Stimulated activated naive B cell treated with anti-CD40 and anti-IgM and Interleukin-4, amounts not matched to agents 10 μg/mL and 1 μg/mL and 100 μg/mL, for 72 hours (primary cell): ENCODE measurements around the gene ACER3.
A peak's percentile ranks its signal among the peaks of the same experiment; 100 is the strongest.

Experiments used
- ATAC-seq, 2 donors: fragments of 150-1000 bp; cut with Tn5 transposase; replicated peaks; 2 replicates each; pipeline ENCODE4 v1.10.0; 2021; ENCODE audit warnings: moderate library complexity in 1 of 2
- DNase-seq: peaks from one replicate; pipeline ENCODE4 v3.0.0; 2021
- H3K27ac Mint-ChIP-seq: one replicate; pipeline ENCODE4 v1.8.0; 2022; ENCODE audit warnings: mild to moderate bottlenecking, mixed read lengths
- H3K27me3 Mint-ChIP-seq, 2 donors: one replicate each; pipeline ENCODE4 v1.8.0; 2022; ENCODE audit warnings: mixed read lengths in 2 of 2
- H3K36me3 Mint-ChIP-seq, 2 donors: one replicate each; pipeline ENCODE4 v1.8.0; 2022; ENCODE audit warnings: mixed read lengths in 2 of 2, mild to moderate bottlenecking in 1 of 2
- H3K4me1 Mint-ChIP-seq, 2 donors: one replicate each; pipeline ENCODE4 v1.8.0; 2022; ENCODE audit warnings: mixed read lengths in 2 of 2, mild to moderate bottlenecking in 1 of 2
- H3K4me3 Mint-ChIP-seq, 2 donors: one replicate each; pipeline ENCODE4 v1.8.0; 2022; ENCODE audit warnings: mild to moderate bottlenecking in 2 of 2, mixed read lengths in 2 of 2, moderate library complexity in 1 of 2
- H3K9me3 Mint-ChIP-seq, 2 donors: one replicate each; pipeline ENCODE4 v1.8.0; 2022; ENCODE audit warnings: mixed read lengths in 2 of 2, mild to moderate bottlenecking in 1 of 2

The ACER3 gene

DNA sequence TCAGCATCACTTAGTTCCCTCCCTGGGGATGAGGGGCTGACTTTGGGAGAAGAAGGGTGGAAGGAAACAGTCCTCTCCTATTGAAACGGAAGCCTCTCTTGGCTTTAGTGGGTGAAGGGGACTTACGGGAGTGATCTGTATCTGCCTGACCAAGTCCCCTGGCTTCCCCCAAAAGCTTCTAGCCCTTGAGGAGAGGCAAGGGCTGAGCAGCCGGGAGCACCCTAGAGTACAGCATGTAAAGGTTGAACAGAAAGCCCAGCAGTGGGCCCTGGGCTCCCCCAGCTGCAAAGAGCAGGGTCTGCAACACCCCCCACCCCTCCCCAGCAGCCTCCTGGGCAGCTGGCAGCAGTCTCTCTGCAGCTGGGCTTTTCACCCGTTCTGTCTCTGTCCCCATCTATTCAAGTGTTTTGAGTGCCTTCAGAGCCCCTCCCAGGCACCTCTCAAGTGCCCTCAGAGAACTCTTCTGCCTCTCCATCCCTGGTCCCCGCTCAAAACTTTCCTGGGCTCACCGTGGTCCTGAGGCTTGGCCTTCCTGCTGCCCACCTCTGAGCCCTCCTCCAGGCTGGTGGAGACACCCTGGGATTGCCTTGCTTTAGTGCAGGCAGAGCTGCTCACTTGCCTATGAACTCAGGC is 208.7 kb downstream of the ACER3 start:
- no peak overlapping the region for H3K27ac Mint-ChIP-seq
- no peaks in the 10 kb centered on the region for H3K9me3 Mint-ChIP-seq
- no peak for ATAC-seq
- H3K4me3 Mint-ChIP-seq, result no peak overlapping the region
- H3K4me1 Mint-ChIP-seq, result peaks cover 15 to 22% of the 10 kb centered on the region in 2 donors
- H3K36me3 Mint-ChIP-seq, result no peaks in the 10 kb centered on the region
- DNase-seq, result no peak
- H3K27me3 Mint-ChIP-seq, result peaks cover 0 to 12% of the 10 kb centered on the region in 2 donors

DNA sequence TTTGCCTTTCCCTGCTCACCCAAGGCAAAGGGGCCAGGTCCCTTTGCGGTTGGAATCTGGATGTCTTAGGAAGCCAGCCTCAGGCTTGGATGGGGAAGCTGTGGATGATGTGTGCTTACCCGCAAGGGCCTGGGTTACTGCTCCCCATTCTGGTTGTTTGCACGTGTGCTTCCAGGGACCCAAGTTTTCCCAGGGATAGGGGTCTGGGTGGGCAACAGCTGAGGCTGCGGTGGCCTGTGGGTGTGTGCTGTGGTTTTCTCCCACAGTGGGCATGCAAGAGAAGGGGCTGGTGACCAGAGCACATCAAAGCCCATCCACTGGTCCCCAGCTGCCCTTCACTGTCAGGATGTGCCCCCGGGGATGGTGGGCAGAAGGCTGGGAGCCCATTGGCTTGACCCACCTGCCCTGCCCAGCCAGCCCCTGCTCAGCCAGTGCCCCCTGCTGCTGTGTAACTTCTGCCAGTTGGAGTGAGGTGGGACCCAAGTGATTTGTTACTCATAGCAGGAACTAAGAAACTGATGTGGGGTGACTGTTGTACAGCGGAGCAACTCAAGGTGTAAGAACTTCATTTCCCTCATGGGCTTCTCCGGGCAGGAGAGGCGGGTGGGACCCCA is 209.4 kb downstream of the ACER3 start:
- Mint-ChIP-seq H3K4me1 (peaks cover 15 to 22% of the 10 kb centered on the region in 2 donors), H3K4me3 (no peak overlapping the region), H3K36me3 (no peaks in the 10 kb centered on the region), H3K27me3 (peaks cover 0 to 12% of the 10 kb centered on the region in 2 donors), H3K9me3 (no peaks in the 10 kb centered on the region), H3K27ac (no peak overlapping the region)
- ATAC-seq (no peak), DNase-seq (no peak)

DNA sequence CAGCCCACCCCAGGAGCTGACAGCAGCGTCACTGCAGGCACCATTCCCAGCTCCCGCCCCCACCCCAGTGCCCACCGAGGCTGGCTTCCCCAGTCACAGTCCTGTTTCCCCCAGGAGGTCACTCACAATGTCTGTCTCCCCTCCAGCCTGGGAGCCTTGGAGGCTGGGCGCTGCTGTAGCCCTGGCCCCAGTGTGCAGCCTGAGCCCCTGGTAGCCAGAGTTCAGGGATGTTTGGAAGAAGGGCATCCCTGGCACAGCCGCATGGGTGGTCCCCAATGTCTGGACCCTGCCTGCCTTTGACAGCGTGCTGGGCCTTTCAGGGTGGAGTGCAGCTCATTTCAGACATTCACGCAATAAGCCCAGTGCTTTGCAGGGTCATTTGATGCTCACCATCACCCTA is 210.4 kb downstream of the ACER3 start:
- Mint-ChIP-seq H3K9me3 (no peaks in the 10 kb centered on the region), H3K27ac (no peak overlapping the region), H3K36me3 (no peaks in the 10 kb centered on the region)

DNA sequence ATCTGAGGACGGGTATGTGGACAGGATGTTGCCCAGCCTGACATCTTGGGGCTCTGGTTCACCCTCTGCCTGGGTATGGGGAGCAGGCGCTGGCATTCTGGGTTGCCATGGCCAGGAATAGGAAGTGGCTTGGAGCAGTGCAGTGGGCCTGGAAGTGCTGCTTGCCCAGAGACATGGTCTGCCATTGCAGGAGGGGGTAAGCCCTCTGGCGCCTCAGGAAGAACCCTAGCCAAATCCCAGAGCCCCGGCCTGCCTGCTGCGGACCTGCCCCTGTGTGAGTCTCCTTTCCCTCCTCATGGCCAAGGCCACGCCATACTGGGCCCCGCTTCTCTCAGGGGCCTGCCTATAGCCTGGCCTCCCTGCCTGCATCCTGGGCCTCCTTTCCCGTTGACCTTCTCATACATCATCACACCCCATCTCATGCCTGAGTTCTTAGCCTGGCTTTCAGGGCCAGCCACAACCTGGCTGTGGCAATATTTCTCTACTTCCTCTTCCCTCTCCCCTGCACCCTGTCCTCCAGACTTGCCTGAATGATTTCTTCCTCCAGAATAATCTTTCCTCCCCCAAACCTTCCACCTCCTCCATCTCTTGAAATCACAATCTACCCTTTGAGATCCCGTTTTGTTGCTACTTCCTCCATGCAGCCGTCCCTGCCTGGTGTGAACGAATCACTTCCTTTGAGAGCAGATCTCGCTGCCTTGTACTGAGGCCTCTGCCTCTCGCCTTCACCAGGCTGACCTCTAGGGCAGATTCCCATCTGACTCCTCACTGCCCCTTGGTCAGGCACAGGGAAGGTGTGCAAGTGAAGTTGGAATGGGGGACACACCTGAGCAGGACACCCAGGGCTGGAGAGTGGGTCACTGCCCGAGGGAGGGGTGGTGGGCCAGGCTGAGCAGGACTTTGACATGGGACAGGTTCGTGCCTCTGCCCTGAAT is 211.2 kb downstream of the ACER3 start:
- ATAC-seq, result peak in 1 of 2 donors; percentile 29
- H3K27me3 Mint-ChIP-seq, result peaks cover 0 to 12% of the 10 kb centered on the region in 2 donors
- no peaks in the 10 kb centered on the region for H3K36me3 Mint-ChIP-seq
- no peak for DNase-seq
- H3K4me3 Mint-ChIP-seq, result no peak overlapping the region
- H3K4me1 Mint-ChIP-seq, result peaks cover 10 to 15% of the 10 kb centered on the region in 2 donors
- no peaks in the 10 kb centered on the region for H3K9me3 Mint-ChIP-seq
- H3K27ac Mint-ChIP-seq, result no peak overlapping the region

More for the DNA sequence above, 210.4 kb downstream of the ACER3 start:
- Mint-ChIP-seq H3K4me1 (peaks cover 10 to 17% of the 10 kb centered on the region in 2 donors), H3K27me3 (peaks cover 0 to 12% of the 10 kb centered on the region in 2 donors), H3K4me3 (no peak overlapping the region)
- no peak for ATAC-seq
- DNase-seq, result no peak

DNA sequence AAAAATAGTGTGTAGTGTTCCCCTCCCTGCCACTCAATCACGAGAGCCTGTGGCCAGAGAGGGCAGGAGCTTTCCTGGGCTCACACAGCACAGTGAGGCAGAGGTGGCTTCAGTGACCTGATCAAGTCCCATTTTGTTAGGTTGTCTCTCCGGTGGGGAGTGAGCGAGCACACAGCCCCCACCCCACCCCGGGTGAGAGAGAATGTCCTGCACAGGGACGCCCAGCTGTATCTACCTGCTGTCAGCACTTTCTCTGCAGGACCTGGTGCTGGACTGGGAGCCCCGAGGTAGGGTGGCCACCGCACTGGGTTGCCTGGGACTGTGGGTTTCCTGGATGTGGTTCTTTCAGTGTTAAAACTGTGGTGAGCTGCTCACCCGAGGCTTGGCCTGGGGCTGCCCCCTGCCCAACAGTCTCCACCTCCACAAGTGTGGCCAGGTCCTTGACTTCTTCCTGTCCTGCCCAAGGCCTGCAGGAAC is 212.2 kb downstream of the ACER3 start:
- DNase-seq (no peak), ATAC-seq (peak in 1 of 2 donors; percentile 27)
- Mint-ChIP-seq H3K4me1 (peaks cover 9 to 10% of the 10 kb centered on the region in 2 donors), H3K9me3 (no peaks in the 10 kb centered on the region), H3K27ac (no peak overlapping the region), H3K4me3 (no peak overlapping the region), H3K27me3 (peaks cover 0 to 12% of the 10 kb centered on the region in 2 donors), H3K36me3 (no peaks in the 10 kb centered on the region)

DNA sequence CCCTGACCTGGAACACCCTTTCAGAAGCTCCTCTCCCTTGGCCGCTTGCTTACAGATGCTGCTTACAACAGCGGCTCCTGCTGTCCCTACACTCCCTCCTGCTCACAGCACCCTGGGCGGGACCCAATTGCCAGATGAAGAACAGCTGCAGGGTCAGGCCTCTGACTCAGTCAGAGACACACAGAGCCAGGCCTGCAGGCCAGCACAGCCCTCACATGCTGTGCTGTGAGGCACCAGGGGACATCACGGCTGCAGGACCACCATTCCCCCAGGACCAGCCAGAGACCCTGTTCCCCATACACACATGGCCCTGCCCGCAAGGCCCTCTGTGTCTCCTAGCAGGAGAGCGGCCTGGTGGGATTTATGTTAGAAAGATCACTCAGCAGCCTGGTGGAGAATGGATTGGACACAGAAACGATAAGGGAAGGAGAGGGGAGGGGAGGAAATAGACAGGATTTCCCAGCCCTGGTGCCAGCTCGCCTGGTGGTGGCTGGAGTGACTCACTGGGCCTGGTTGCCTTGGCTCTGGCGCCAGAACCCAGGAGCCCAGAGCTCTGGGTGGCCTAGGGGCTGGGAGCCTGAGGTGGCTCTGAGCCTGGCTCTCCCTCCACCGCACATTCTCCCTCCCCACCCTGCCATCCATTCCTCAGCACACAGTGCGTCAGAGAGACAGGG is 212.7 kb downstream of the ACER3 start:
- H3K27me3 Mint-ChIP-seq, result peaks cover 0 to 8% of the 10 kb centered on the region in 2 donors
- H3K27ac Mint-ChIP-seq, result no peak overlapping the region
- peak in 1 of 2 donors; percentile 7 for ATAC-seq
- H3K4me1 Mint-ChIP-seq, result peaks cover 9 to 10% of the 10 kb centered on the region in 2 donors
- H3K4me3 Mint-ChIP-seq, result no peak overlapping the region
- H3K9me3 Mint-ChIP-seq, result peaks cover 2% of the 10 kb centered on the region in 2 donors
- no peaks in the 10 kb centered on the region for H3K36me3 Mint-ChIP-seq
- DNase-seq, result no peak

DNA sequence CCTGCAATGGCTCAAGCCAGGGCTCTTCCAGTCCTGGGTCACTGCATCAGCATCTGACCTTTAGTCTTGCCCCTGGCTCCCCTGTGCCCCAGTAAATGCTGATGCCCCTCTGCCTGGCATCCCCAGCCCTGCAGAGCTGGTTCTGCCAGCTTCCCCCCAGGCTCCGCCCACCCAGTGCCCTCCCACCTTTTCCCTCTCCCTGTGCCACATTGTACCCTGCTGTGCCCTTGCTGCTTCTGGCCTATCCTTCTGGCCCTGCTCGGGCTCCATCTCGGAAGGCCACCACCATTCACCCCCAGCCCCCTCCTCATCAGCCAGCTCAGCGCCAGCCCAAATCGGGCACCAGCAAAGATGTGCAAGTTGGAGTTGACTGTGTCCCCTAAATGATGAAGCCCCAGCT is 213.5 kb downstream of the ACER3 start:
- Mint-ChIP-seq H3K36me3 (no peaks in the 10 kb centered on the region), H3K9me3 (peaks cover 5 to 8% of the 10 kb centered on the region in 2 donors), H3K27me3 (peaks cover 0 to 7% of the 10 kb centered on the region in 2 donors), H3K27ac (no peak overlapping the region), H3K4me3 (no peak overlapping the region), H3K4me1 (peaks cover 9 to 10% of the 10 kb centered on the region in 2 donors)
- DNase-seq (no peak), ATAC-seq (no peak)

DNA sequence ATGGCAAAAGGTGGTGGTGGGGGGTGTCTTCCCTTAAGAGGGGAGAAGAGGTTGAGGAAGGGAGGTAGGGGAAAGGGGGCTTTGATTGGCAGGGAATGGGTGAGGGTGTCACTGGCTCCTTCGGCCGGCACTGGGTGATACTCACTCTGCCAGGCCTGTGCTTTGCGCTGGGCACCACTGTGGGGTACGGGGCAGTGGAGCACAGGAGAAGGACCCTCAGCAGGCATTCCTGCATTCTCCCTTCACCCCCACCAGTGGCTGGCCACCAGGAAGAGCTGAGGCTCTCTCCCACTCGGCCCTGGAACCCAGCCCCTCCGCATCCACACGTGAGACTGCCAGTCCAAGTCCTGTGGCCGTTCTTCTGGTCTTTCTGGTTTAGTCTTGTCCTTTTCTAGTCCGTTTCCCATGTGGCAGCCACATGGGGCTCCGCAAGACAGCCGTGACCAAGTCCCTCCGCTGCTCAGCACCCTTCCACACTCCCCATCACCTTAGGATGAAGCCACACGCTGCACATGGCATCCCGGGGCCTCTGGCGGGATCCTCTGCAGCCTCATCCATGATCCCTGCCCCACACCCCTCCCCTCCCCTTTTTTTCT is 214.0 kb downstream of the ACER3 start:
- no peak overlapping the region for H3K4me3 Mint-ChIP-seq
- DNase-seq (no peak), ATAC-seq (no peak)
- peaks cover 5 to 8% of the 10 kb centered on the region in 2 donors for H3K9me3 Mint-ChIP-seq
- H3K4me1 Mint-ChIP-seq, result peaks cover 9 to 10% of the 10 kb centered on the region in 2 donors
- H3K27me3 Mint-ChIP-seq, result peaks cover 0 to 7% of the 10 kb centered on the region in 2 donors
- no peaks in the 10 kb centered on the region for H3K36me3 Mint-ChIP-seq
- H3K27ac Mint-ChIP-seq, result no peak overlapping the region

DNA sequence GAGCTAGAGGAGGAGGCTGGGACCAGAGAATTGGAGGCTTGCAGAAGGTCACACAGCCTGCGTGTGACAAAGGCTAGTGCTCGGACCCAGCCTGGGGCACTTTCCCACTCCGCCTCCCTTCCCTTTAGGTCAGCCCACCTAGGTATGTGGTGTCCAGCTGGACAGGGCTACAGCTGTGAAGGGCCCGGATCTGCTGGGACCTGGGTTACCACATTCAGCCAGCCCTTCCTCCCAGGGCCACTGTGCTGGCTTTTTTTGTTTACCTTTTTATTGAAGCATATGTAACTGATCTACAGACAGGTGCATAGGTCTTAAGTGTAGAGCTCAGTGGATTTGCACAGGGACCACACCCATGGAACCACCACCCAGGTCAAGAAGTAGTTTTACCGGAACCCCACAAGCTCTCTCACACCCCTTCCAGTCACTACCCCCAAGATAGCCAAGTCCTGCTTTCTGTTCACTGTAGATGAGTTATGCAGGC is 214.7 kb downstream of the ACER3 start:
- Mint-ChIP-seq H3K4me1 (peaks cover 9 to 12% of the 10 kb centered on the region in 2 donors), H3K27me3 (peaks cover 0 to 7% of the 10 kb centered on the region in 2 donors), H3K27ac (no peak overlapping the region), H3K9me3 (peaks cover 5 to 8% of the 10 kb centered on the region in 2 donors), H3K36me3 (no peaks in the 10 kb centered on the region), H3K4me3 (no peak overlapping the region)
- ATAC-seq (no peak), DNase-seq (no peak)
